ENCODE results near the gene CDPF1. TPM values are rescaled to one million over a fixed set of nuclear protein-coding genes. Genes with fewer than 3 reads are reported as not detected.

Gene CDPF1
- total and polyA plus RNA-seq, 4 donors, result 7.4 to 16.3 (median 13.2) TPM

DNA sequence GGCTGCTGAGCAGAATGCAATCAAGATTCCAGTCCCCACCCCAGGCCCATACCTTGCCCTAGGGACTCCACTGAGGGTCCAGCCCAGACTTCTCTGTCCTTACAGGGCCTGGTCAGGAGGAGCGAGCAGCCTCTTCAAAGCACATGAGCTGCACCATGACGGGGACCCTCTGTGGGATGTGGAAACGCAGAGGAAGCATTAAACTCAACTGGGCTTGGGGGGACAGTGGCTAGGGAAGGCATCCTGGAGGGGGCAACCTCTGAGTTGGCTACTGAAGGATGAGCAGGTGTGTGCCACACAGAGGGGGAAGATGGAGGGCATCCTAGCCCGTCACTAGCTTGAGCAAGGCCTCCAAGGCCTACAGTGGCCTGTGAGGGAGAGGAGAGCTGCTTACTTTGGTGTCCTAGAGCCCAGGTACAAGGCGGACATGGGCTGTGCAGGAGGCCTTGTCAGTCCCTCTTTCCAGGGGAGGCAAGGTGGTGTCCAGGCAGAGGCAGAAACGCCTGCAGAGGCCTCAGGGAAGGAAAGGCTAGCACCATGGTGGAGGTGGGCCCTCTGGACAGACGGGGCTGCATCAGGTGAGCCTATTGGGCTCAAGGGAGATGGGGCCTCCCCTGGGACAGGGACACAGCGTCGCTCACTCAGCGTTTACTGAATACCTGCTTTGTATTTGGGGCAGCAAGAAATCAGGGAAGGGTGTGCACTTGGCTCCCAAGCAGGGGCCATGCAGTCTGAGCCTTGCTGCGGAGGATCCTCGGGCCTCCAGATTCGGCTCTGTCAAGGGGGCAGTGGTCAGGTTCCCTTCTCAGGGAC is 32.0 kb upstream of the CDPF1 start:
- no peak for DNase-seq (ENCODE audit: low read depth in 4 of 6, low spot score in 6 of 6)
- 95% methylated on average over 13 of the region's 13 CpGs for WGBS (ENCODE audit: insufficient coverage)
- H3K4me1 ChIP-seq (ENCODE audit: control insufficient read depth, insufficient read depth, low read length), result no peaks in the 10 kb centered on the region
- H3K9me3 ChIP-seq (ENCODE audit: control insufficient read depth, insufficient read depth, low read length), result no peaks in the 10 kb centered on the region
- H3K4me3 ChIP-seq (ENCODE audit: low read depth, low read length), result no peak overlapping the region
- no peak overlapping the region for H3K27ac ChIP-seq (ENCODE audit: low read depth, low read length)
- peaks cover 90% of the 10 kb centered on the region for H3K36me3 ChIP-seq (ENCODE audit: control insufficient read depth, insufficient read depth, low read length)
- H3K27me3 ChIP-seq (ENCODE audit: control insufficient read depth, insufficient read depth, low read length), result no peaks in the 10 kb centered on the region

DNA sequence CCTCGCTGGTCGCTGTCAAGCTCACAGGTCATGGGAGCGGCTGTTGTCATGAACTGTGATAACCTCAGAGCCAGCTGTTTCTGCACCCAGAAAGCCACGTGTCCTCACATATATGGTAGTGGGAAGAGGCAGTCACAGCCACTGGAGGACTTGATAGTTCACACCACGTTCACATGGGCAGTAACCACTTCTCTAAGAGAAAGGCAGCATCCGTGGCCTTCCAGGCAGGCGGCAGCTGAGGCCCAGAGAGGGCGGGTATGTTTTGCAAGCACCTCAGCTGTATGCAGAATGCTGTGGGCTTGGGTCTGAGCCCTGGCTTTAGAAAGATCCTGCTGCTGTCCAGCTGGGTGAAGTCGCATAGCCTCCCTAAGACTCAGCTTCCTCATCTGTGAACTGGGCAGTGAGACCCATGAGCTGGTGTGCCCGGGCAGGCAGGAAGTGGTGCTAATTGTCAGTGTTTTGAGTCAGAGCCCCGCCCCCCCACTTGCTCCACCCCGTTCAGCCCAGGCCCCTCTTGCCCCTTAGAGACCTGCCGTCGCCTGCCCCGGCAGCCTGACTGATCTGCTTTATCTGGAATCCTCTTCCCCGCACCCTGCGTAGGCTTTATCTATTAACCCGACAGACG is 31.0 kb upstream of the CDPF1 start:
- Histone ChIP-seq H3K27me3 (ENCODE audit: control insufficient read depth, insufficient read depth, low read length) (no peaks in the 10 kb centered on the region), H3K4me1 (ENCODE audit: control insufficient read depth, insufficient read depth, low read length) (no peaks in the 10 kb centered on the region), H3K36me3 (ENCODE audit: control insufficient read depth, insufficient read depth, low read length) (peaks cover 88% of the 10 kb centered on the region), H3K27ac (ENCODE audit: low read depth, low read length) (no peak overlapping the region), H3K4me3 (ENCODE audit: low read depth, low read length) (no peak overlapping the region), H3K9me3 (ENCODE audit: control insufficient read depth, insufficient read depth, low read length) (no peaks in the 10 kb centered on the region)
- 92% methylated on average over 17 of the region's 19 CpGs for WGBS (ENCODE audit: insufficient coverage)
- no peak for DNase-seq (ENCODE audit: low read depth in 4 of 6, low spot score in 6 of 6)

DNA sequence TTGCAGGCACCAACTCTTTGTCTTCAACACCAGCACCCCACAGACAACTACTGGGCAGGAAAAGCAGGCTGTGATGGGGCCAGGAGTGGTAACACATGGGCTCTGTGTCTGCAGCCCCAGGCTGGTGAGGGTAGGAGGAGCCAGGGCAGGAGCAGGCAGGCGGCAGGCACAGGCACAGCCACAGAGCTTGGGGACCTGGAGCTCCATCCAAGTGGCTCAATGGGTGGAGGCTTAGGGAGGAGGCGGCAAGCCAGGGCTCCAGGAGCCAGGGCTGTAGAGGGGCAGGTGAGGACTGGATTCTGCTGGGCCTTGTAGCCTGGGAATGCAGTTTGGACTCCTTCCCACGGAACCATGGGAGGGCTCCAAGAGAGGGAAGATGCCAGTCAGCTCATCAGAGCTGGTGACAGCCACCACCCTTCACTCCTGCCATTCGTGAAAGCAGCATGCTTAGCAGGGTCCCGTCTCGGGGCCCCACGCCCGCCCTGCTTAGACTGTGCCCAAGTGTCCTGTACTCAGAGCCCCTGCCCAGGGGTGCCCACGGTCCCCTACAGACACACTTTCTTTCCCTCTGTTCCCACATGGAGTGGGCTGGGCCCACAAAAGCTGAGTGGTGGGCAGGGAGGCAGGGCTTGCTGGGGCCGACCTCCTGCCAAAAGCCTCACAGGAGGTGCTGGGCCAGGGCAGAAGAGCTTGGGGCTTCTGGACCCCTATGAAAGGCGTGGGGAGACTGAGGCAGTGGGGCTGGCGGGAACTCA is 30.1 kb upstream of the CDPF1 start:
- Histone ChIP-seq H3K4me1 (ENCODE audit: control insufficient read depth, insufficient read depth, low read length) (no peaks in the 10 kb centered on the region), H3K4me3 (ENCODE audit: low read depth, low read length) (no peak overlapping the region), H3K27me3 (ENCODE audit: control insufficient read depth, insufficient read depth, low read length) (no peaks in the 10 kb centered on the region), H3K27ac (ENCODE audit: low read depth, low read length) (no peak overlapping the region), H3K9me3 (ENCODE audit: control insufficient read depth, insufficient read depth, low read length) (no peaks in the 10 kb centered on the region), H3K36me3 (ENCODE audit: control insufficient read depth, insufficient read depth, low read length) (peaks cover 83% of the 10 kb centered on the region)
- 93% methylated on average over 11 of the region's 12 CpGs for WGBS (ENCODE audit: insufficient coverage)
- no peak for DNase-seq (ENCODE audit: low read depth in 4 of 6, low spot score in 6 of 6)

DNA sequence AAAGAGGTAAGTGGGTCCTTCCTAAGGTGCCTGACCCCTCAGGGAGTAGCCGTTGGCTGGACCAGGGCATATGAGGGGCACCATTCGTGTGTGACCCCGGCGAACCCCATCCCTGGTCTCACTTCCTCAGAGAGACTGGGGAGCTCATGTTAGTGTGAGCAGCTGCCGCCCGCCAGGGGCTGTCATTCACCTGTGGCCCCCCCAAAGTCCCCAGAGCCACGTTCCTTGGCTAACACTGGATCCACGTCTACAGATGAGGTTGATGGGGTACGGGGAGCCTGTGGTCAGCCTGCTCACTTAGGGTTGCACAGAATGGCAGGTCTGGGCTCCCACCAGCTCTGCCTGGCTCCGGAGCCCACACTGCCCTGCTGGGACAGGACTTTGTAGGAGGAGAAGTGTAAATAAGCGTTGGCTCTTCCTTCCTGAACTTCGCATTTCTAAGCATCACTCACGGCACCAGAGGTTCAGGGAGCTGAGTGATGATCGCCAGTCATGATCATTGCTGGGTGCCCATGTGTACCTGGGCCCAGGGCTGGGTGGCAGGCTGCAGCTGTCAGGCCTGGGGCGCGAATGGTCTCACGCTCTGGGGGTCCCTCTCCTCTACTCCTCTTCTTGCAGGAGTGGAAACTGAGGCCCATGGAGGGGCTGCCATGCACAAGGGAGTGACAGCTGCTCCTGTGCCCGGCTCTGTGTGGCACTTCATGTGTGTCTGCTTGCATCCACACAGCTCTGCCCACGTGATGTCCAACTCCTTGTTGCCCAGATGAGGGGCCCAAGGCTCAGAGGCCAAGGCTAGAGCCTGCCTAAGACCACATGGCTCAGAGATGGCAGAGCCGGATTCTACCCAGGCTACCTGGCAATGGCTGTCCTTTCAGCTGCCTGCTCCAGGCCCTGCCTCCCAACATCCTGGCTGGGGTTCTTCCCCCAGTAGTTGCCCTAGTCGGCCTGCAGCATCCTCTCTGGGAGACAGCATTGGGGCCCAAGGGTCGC is 28.9 kb upstream of the CDPF1 start:
- H3K9me3 ChIP-seq (ENCODE audit: control insufficient read depth, insufficient read depth, low read length), result no peaks in the 10 kb centered on the region
- H3K27ac ChIP-seq (ENCODE audit: low read depth, low read length), result no peak overlapping the region
- H3K4me3 ChIP-seq (ENCODE audit: low read depth, low read length), result no peak overlapping the region
- no peaks in the 10 kb centered on the region for H3K27me3 ChIP-seq (ENCODE audit: control insufficient read depth, insufficient read depth, low read length)
- no peak for DNase-seq (ENCODE audit: low read depth in 4 of 6, low spot score in 6 of 6)
- WGBS (ENCODE audit: insufficient coverage), result 95% methylated on average over 22 of the region's 22 CpGs
- H3K36me3 ChIP-seq (ENCODE audit: control insufficient read depth, insufficient read depth, low read length), result peaks cover 79% of the 10 kb centered on the region
- H3K4me1 ChIP-seq (ENCODE audit: control insufficient read depth, insufficient read depth, low read length), result no peaks in the 10 kb centered on the region

DNA sequence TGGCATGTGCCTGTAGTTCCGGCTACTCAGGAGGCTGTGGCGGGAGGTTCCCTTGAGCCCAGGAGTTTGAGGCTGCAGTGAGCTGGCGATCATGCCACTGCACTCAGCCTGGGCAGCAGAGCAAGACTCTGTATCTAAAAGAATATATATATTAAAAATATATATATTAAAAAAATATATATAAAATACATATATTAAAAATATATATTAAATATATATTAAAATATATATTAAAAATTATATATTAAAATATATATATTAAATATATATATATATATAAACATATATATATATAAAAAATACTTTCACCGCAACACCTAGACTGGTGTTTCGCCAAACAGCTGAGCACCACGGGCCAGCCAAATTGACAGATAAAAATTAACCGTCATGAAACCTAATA is 26.5 kb upstream of the CDPF1 start:
- no peaks in the 10 kb centered on the region for H3K27me3 ChIP-seq (ENCODE audit: control insufficient read depth, insufficient read depth, low read length)
- no peak overlapping the region for H3K4me3 ChIP-seq (ENCODE audit: low read depth, low read length)

DNA sequence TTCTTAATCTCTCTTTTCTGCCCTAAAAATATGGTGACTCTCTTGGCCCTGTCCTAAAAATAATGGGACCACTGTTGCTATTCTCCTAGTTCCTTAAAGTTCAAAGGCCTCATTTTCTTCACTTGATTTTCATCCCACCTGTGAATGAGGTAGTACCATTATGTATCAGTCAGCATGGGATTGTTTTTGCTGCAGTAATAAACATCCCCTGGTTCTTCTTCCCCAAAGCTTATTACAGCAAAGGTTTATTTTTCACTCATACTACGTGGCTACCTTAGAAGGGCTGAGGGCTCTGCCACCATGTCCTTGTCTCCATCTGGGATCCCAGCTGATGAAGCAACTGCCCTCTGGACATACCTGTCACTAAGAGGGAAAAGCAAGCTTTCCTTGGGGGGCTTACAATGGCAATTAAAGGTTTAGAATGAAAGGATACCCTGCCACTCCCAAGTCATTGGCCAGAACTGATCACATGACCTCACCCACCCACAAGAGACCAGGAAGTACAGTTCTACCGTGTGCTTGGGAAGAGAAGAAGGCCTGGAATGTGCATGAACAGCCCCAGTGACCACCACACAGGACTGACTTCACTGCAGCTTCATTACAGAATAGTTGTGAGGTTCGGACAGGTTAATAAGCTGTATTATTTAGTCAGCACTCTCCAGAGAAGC is 25.5 kb upstream of the CDPF1 start:
- WGBS (ENCODE audit: insufficient coverage), result 33% methylated on average over 1 of the region's 3 CpGs
- Histone ChIP-seq H3K27ac (ENCODE audit: low read depth, low read length) (no peak overlapping the region), H3K4me3 (ENCODE audit: low read depth, low read length) (no peak overlapping the region), H3K27me3 (ENCODE audit: control insufficient read depth, insufficient read depth, low read length) (no peaks in the 10 kb centered on the region), H3K36me3 (ENCODE audit: control insufficient read depth, insufficient read depth, low read length) (peaks cover 70% of the 10 kb centered on the region), H3K4me1 (ENCODE audit: control insufficient read depth, insufficient read depth, low read length) (peaks cover 3% of the 10 kb centered on the region), H3K9me3 (ENCODE audit: control insufficient read depth, insufficient read depth, low read length) (no peaks in the 10 kb centered on the region)
- no peak for DNase-seq (ENCODE audit: low read depth in 4 of 6, low spot score in 6 of 6)

More for the DNA sequence above, 26.5 kb upstream of the CDPF1 start:
- Histone ChIP-seq H3K9me3 (ENCODE audit: control insufficient read depth, insufficient read depth, low read length) (no peaks in the 10 kb centered on the region), H3K4me1 (ENCODE audit: control insufficient read depth, insufficient read depth, low read length) (peaks cover 3% of the 10 kb centered on the region), H3K27ac (ENCODE audit: low read depth, low read length) (no peak overlapping the region), H3K36me3 (ENCODE audit: control insufficient read depth, insufficient read depth, low read length) (peaks cover 80% of the 10 kb centered on the region)
- WGBS (ENCODE audit: insufficient coverage), result 100% methylated on average over 1 of the region's 7 CpGs
- DNase-seq (ENCODE audit: low read depth in 4 of 6, low spot score in 6 of 6), result no peak

DNA sequence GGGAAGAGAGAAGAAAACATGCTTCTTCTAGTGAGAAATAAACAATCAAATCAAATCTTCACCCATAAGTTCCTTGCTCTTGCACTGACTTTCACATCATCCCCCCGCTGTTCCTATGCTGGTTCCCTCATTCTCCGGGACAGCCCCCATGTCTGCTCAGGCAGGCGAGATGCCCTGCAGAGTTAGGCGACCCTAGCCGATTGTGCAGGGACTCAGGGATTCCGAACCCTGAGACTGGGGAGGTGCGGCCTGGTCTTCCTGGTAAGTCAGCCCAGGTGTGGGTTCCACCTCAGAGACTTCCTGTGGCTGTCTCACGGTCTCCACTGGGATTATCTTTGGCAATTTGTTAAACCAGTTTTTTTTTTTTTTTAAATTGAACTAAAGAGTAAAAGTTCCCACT is 24.3 kb upstream of the CDPF1 start:
- Histone ChIP-seq H3K4me1 (ENCODE audit: control insufficient read depth, insufficient read depth, low read length) (peaks cover 8% of the 10 kb centered on the region), H3K9me3 (ENCODE audit: control insufficient read depth, insufficient read depth, low read length) (no peaks in the 10 kb centered on the region), H3K27me3 (ENCODE audit: control insufficient read depth, insufficient read depth, low read length) (no peaks in the 10 kb centered on the region), H3K4me3 (ENCODE audit: low read depth, low read length) (no peak overlapping the region), H3K36me3 (ENCODE audit: control insufficient read depth, insufficient read depth, low read length) (peaks cover 64% of the 10 kb centered on the region), H3K27ac (ENCODE audit: low read depth, low read length) (no peak overlapping the region)
- WGBS (ENCODE audit: insufficient coverage), result 99% methylated on average over 5 of the region's 8 CpGs
- no peak for DNase-seq (ENCODE audit: low read depth in 4 of 6, low spot score in 6 of 6)

DNA sequence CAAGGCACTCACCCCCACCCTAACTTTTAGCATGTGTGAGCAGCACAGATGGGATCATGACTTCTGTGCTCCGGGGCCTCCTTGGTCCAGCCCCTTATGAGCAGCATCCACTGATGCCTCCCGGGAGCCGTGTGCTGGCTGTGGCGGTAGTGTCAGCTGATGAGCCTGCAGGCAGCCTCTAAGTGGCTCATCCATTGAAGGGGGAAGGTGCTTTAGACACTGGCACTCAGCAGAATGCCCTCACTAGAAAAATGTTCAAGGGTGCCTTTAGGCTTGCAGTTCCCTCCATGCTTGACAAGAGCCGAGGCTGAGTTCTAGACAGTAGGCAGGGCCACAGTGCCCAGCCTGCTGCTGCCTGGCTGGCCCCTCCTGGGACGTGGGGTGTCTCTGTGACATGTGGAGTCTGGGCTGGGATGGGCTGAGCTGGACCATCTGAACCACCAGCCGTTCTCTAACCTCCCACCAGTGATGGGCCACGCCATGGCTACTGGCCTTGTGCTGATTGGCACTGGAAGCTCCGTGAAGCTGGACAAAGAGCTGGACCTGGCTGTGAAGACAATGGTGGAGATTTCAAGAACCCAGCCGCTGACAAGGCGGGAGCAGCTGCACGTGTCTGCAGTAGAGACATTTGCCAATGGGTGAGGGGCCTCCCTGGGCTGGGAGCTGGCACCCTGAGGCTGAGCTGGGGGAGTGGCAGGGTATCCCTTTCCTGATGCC is 23.5 kb upstream of the CDPF1 start:
- H3K4me3 ChIP-seq (ENCODE audit: low read depth, low read length), result no peak overlapping the region
- DNase-seq (ENCODE audit: low read depth in 4 of 6, low spot score in 6 of 6), result no peak
- peaks cover 15% of the 10 kb centered on the region for H3K4me1 ChIP-seq (ENCODE audit: control insufficient read depth, insufficient read depth, low read length)
- WGBS (ENCODE audit: insufficient coverage), result 81% methylated on average over 11 of the region's 12 CpGs
- no peaks in the 10 kb centered on the region for H3K27me3 ChIP-seq (ENCODE audit: control insufficient read depth, insufficient read depth, low read length)
- H3K36me3 ChIP-seq (ENCODE audit: control insufficient read depth, insufficient read depth, low read length), result peaks cover 59% of the 10 kb centered on the region
- no peak overlapping the region for H3K27ac ChIP-seq (ENCODE audit: low read depth, low read length)
- no peaks in the 10 kb centered on the region for H3K9me3 ChIP-seq (ENCODE audit: control insufficient read depth, insufficient read depth, low read length)

Data from spinal cord (tissue), 10 donors.